GM21576 (cell line): ENCODE data around the gene SEC22A.

Experiments used
- ATAC-seq: cut with Tn5 transposase; IDR thresholded peaks from one replicate; pipeline ENCODE4 v1.9.1; 2021; ENCODE audit warnings: mild to moderate bottlenecking, moderate library complexity; ENCODE audit not compliant: unreplicated experiment

Gene SEC22A

GRCh38 chr3:123286308-123287023, 84.7 kb downstream of the SEC22A start:
- no peak for ATAC-seq

DNA sequence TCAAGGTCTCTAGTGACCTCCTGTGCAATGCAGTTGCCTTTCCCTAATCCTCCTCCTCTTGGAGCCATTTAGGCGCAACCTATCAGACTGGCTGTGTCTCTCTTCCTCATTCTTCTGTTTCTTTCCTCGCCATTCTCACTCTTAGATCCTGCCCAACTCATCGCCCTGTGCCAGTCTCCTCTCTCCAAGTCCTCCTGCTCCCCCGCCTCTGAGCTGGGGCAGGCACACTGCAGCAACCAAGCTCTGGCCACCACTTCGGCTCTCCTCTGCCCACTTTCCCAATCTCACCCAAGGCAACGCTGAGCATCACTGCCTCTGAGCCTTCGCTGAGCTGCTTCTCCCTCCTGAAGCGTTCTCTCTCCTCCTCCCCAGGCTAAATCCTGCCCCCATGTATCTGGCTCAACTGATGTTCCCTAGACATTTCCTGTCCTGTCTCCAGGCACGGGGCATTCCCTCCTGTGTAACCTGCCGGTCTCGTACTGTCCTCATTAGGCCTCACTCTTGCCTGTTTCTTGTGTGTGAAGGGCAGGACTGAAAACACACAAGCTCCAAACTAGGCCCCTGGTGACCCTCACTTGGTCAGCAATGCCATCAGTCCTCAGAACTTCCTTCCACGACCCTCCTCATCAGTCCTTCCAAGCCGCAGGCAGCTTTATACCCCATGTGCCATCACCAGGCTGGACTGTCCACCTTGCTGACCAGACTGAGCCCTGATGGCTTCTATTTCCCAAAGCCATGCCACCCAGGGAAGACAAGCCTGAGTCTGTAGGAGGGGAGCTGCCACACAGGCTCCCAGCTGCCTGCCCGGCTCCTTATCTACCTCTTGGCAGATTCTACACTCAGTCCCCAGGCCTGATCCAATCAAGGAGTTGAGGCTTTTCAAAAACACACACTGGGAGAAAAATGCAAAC, 85.6 kb downstream of the SEC22A start:
- ATAC-seq = no peak

DNA sequence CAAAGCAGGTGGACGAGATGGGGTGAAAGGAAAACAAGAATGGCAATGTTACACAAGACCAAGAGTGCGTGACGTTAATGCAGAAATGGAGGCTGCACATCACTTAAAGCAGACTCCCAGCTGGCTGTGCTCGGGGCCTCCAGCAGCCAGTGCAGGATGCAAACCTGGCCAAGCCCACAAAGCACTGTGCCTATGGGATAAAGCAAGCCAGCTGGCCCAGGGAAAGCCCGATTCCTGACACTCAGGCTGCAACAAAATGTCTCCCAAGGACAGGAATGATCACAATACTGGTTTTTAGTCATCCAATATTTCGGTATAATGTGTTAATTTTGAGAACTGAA, 86.2 kb downstream of the SEC22A start:
- ATAC-seq = no peak

GRCh38 chr3:123289391-123290106, 87.8 kb downstream of the SEC22A start:
- ATAC-seq = no peak

- ATAC-seq = no peak
These were observed 88.6 kb downstream of the SEC22A start for GRCh38 chr3:123290107-123290930.

DNA sequence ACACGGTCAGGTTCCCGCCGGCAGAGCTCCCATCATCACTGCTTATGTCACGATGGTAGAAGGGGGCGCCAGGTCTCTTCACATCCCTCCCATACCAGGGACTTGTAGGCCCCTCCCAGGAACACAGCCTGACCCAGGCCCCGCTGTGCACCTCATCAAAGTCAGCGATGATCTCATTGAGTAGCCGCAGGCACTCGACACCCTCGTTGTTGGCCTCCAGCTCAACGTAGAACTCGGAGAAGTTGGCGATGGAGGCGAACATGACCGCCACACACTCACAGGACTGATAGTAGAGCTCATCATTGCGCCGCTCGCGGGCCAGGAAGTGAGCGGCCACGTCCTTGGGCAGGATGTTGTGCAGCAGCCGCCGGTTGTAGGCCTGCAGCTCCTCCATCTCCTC, 89.2 kb downstream of the SEC22A start:
- ATAC-seq = no peak

DNA sequence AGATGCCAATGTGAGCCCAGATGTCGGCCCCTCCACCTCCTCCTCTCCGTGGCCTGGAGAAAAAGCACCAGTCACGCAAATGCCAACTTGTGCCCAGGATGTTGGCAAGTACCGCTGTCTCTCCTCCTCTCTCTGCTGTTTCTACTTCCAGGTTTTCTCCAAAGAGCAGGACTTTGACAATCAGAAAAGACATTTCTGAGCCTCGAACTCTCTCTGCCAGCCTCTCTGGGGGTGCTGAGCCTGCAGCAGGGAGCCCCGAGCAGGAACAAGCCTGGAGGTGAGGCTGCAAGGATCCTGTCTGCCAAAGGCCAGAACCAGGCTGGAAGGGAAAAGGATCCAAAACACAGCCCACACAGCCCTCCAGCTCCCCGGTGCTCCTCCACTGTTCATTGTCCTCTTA, 89.7 kb downstream of the SEC22A start:
- no peak for ATAC-seq

- ATAC-seq = no peak
These were observed 90.9 kb downstream of the SEC22A start for GRCh38 chr3:123292321-123293310.

GRCh38 chr3:123294296-123294938, 92.7 kb downstream of the SEC22A start:
- ATAC-seq = no peak

GRCh38 chr3:123295171-123295900, 93.6 kb downstream of the SEC22A start:
- no peak for ATAC-seq

- ATAC-seq = no peak
These were observed 94.1 kb downstream of the SEC22A start for GRCh38 chr3:123295901-123296250.

DNA sequence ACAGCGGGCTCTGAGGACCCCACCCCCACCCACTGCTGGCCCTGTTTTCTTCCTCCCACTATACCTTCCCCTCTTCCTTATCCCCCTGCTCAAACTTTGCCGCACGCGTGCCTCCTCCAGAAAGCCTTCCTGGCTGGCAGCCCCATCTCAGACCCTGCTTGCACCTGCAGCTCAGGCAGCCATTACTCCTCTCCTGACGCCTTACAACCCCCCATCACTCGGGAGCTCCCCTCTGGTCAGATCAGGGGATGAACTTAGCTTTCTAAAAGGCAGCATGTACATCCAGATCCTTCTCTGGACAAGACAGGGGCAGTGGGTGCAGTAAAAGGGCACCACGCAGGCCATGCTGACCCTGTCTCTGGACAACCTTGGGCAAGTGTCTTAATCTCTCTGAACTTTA, 94.5 kb downstream of the SEC22A start:
- ATAC-seq = no peak

DNA sequence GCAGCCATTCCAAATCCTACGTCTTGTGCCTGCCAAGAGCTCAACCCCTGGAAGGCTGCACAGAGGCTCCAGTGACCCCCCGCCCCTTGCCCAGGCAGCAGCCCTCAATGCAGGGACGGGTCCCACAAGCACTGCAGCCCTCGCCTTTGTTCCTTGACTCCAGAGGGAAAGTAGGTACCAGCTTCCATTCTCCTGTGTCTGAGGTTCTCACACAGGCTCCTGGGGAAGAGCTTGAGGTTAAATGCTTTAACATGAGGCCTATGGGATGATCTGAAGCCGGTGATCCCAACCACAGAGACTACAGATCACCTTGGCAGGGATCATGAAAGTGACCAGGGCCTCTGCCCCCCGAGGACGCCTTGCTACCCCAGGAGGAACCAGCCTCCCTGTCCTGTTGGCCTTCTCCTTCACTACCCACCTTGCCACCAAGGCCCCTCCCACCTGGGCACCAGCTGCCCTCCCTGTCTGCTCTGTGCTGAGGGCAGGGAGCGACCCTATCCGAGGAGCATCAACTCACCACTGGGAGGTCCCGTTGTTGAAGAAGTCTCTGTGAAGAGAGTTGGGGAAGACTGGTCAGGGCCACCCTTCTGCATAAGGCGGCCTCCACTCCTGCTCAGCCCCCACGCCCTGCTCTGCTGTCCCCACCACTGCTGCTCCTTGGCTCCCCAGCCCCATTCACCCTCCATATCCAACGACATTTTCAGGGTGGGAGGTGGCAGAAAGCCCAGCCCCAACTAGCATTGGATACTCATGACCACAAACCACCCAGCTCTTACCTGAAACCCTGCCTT, 95.3 kb downstream of the SEC22A start:
- no peak for ATAC-seq

DNA sequence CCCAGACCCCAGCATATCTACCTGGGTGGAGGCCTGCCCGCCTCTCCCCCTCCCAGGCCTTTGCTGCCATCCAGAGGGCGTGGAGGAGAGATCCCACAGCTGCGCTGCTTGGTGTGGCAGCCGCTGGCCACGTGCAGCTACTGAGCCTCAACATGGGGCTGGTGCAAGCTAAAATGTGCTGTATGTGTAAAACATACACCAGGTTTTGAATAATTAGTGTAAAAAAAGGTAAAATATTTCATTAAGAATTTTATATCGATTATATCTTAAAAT, 95.8 kb downstream of the SEC22A start:
- ATAC-seq = no peak

DNA sequence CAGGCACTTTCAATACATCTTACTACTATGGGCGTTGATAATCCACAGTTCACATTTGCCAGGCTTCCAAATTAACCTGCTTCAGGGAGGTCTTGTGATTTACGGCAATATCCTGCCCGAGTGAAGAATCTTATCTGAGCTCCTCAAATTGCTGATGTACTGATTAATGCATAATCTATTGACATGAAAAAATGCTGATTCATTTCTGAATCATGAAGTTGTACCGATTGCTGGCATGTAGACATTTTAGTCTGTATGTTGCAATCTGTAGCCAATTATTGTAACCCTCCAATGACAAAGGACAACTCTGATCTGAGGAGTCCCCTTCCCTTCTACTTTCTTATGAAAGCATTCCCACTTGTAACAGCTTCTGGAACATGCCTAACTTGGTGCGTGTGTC, 97.2 kb downstream of the SEC22A start:
- ATAC-seq = no peak

DNA sequence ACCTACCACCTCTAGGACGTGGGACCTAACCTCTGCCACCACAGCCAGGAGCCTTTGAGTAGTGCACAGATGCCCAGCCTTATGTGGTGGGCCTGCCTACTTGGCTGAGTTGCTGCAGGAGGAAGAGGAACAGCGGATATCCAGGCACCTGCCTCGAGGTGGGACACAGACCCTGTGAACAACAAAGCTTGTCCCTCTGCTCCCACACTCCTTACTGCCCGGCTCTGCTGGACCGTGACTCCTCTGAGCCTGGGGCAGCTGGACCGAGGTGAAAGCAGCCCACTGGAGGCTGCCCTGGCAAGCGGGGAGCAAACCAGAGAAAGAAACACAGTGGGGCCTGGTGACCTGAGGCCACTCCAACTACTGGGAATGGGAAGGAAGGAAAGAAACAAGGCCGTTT, 97.8 kb downstream of the SEC22A start:
- ATAC-seq = no peak

DNA sequence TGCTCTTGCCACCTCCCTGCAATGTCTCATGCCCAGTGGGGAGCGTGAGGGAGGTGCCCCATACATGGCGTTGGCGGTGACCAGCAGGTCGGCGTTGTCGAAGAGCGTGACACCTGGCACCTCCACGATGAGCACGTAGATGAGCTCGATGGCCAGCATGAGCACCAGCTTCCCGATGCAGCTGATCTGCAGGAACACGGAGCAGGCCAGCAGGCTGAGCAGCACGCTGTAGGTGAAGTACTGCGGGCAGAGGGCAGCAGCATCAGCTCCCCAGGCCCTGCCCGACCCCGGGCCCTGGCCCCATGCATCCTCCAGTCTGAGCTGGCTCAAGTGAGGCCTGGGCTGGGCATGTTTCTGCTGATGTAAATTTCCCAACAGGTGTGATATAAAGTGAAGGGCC, 98.3 kb downstream of the SEC22A start:
- no peak for ATAC-seq

DNA sequence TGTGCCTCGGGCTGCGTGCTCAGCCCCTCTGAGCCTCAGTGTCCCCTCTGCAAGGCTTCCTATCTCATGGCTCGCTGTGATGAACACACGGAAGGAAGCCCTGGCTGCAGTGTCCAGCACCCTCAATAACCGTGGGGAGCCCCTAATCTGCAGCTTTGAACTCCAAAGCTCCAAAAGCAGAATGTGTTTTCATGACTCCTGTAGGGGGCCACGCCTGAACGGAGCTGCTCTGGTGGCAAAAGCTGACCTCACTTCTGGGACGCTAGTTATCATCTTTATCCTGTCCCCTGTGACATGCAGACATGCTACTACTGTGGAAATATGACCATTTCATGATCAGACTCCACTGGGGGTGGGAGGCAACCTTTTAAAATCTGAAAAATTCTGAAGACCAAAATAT, 98.8 kb downstream of the SEC22A start:
- no peak for ATAC-seq
